GM18526 (cell line): ENCODE results near the gene NUDT5.

ENCODE experiments used
- POLR2A ChIP-seq: IDR thresholded peaks from 3 replicates; pipeline ENCODE4 v1.6.1; 2011; ENCODE audit not compliant: insufficient read length; ENCODE audit errors: extremely low read depth

The NUDT5 gene

DNA sequence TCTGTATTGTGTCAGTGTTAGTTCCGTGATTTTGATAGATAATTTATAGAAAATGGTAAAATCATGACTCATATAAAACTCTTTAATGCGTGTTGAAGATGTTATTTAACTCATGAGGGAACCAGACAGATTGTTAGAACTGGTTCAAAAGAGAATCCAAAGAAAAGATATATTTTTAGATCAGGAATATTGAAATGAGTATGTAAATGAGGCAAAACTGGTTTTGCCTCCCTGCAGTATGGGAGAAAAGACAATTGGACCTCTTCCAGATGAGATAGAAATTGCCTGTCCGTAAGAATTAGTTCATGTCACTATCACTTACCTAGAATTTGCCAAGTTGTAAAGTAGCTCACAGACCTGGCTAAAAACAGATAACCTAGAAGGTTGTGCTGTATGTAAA, 17.9 kb upstream of the NUDT5 start:
- no peak for TF ChIP-seq POLR2A

DNA sequence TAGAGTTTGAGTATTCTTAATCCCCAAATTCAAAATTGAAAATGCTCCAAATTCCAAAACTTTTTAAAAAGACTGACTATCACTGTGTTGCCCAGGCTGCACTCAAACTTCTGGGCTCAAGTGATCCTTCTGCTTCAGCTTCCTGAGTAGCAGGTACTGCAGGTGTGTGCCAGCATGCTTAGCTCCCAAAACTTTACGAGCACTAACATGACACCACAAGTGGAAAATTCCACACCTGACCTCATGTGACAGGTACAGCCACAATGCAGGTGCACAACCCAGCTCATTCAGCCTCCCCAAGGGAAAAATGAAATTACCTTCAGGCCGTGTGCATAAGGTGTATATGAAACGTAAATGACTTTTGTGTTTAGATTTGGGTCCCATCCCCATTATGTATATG, 16.8 kb upstream of the NUDT5 start:
- no peak for TF ChIP-seq POLR2A

- TF ChIP-seq POLR2A: no peak
Observed at GRCh38 chr10:12208460-12208859, 12.8 kb upstream of the NUDT5 start.

GRCh38 chr10:12207114-12207513, 11.4 kb upstream of the NUDT5 start:
- no peak for TF ChIP-seq POLR2A

DNA sequence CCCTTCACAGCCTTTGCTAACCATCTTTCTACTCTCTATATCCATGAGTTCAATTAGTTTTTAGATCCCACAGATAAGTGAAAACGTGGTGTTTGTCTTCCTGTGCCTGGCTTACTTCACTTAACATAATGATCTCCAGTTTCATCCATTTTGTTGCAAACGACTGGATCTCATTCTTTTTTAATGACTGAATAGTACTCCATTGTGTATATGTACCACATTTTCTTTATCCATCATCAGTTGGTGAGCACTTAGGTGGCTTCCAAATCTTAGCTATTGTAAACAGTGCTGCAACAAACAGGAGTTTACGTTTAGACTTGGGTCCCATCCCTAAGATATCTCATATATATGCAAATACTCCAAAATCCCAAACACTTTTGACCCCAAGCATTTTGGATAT, 9.4 kb upstream of the NUDT5 start:
- no peak for TF ChIP-seq POLR2A

GRCh38 chr10:12202226-12202625, 6.5 kb upstream of the NUDT5 start:
- no peak for TF ChIP-seq POLR2A

DNA sequence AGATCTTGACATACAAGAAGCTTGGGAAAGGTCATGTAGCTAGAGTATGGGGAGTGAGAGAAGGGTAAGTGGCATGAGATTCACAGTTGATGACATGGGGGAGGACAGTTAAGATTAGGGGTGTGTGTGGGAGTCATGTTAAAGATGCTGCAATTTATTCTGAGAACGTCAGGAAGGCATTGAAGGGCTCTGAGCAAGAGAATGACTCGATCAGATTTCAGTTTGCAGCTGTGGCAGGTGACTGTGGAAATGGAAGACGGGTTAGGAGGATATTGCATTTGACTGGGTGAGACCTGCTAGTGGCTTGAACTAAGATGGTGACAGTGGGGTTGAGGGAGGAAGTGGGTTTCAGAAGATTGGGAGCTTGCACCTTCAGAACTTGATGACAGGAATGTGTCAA, 5.9 kb upstream of the NUDT5 start:
- TF ChIP-seq POLR2A: no peak

DNA sequence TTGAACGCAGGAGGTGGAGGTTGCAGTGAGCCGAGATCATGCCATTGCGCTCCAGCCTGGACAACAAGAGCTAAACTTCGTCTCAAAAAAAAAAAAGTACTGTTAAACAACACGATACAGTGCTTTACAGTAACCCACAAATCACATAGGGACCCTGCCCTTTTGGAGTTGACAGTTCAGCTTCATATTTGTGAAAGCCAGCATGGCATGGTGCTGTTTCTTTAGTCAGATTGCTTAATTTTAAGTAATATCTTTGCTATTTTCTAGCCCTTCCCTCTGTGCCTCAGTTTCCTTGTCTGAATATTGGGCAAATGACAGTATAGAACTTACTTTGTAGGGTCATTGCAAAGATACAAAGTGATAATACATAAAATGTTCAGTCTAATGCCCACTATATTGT, 5.2 kb upstream of the NUDT5 start:
- no peak for TF ChIP-seq POLR2A

DNA sequence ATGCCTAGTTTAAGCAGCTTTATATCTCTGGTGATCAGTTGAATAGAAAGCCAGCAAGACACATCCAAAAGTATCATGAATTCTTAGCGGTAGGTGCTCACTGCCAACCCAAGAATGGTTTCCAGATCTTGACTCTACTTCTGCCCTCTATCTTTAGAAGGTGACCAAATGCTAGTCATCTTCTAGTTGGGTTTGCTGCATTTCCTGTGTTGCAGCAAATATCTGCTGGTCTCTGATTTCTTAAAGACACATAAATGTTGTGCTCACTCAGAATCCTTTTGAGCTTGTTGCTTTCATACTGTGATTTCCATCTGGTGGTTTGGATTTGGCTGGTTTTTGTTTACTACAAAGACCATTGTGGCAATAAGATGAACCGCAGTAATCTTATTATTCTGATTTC, 2.5 kb upstream of the NUDT5 start:
- no peak for TF ChIP-seq POLR2A

DNA sequence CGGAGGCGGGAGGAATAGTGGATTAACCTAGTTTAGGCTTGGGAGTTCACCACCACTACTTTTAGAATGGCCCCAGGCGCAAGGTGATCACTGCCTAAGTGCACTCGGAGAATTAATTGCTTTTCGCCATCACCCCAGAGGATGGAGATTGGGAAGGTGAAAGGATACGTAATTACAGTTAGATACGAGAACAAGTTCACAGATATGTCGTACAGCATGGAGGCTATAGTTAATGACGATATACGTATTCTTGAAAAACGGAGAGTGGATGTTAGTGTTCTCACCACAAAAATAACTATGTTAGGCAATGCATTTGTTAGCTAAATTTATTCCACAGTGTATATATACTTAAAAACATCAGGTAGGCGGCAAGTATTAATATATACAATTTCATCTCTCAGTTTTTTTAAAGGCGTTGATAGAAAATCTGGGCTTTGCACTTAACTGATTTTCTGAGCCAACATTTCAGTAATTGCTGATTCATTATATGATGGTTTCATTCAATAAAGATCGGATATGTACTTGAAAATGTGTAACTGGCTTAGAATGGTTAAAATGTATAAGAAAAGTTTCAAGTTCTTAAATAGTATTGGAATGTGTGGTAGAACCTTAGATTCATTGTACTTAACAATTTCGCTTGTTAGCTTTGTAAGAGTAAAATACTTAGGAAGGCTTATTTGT, 980 bp upstream of the NUDT5 start:
- TF ChIP-seq POLR2A: no peak

DNA sequence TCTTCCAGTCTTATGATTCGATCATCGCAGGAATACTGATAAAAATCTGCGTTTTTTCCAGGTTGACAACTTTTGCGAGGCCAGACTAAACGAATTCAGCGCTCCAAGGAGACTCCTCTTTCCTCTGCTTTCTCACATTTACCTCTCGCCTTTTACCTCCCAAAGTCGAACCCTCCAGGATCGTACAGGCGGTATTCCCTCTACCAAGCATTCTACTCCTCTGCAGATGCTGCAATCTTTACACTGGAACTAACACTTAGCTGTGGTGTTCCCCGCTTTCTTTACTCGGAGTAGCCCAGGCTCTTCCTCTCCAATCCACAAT, 449 bp downstream of the NUDT5 start:
- no peak for TF ChIP-seq POLR2A

DNA sequence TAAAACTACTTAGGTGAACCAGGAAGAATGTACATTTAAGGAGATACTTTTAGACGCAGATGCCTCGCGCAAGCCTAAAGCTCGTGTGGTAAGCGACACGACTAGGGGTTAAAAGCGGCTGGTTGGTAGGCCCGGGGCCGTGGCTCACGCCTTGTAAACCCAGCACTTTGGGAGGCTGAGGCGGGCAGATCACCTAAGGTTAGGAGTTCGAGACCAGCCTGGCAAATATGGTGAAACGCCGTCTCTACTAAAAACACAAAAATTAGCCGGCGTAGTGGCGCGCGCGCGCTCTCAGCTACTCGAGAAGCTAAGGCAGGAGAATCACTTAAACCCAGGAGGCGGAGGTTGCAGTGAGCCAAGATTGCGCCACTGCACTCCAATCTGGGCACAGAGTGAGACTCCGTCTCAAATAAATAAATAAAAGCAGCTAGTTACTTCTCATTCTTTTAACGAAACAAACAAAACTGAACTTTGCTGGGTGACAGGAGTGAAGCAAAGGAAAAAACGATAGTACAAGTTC, 879 bp downstream of the NUDT5 start:
- TF ChIP-seq POLR2A: no peak

DNA sequence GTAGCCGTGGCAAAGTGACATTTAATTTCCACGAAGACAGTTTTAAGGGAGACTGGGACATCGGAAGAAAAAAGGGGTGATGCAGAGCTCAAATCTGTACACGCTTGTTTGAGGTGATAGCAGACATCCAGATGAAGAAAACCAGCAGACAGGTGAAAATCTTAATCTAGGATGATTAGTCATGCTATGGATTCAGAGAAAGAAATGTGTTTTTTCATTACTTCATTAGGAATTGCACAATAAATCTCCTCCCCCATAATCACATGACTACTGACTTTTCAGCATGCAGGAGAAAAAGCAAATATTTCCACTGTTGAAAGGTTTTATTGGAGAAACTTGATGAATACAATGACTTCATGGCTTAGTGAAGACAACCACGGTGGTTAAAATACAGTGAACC, 2.5 kb downstream of the NUDT5 start:
- TF ChIP-seq POLR2A: no peak

GRCh38 chr10:12191715-12192114, 4.0 kb downstream of the NUDT5 start:
- TF ChIP-seq POLR2A: no peak

GRCh38 chr10:12189426-12189825, 6.3 kb downstream of the NUDT5 start:
- no peak for TF ChIP-seq POLR2A

DNA sequence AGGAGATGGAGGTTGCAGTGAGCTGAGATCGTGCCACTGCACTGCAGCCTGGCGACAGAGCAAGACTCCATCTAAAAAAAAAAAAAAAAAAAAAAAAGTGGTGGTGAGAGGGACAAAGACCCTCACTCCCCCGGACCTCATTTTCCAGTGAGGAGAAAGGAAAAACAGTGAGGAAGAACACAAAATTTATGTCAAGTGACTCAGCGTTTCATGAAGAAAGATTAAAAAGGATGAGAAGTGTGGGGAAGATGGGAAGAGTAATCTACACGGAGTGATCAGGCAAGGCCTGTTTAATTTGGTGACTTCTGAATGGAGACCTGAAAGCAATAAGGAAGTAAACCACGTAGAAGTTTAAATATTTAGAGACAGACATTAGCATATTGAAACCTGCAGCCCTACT, 7.0 kb downstream of the NUDT5 start:
- no peak for TF ChIP-seq POLR2A

GRCh38 chr10:12187321-12187905, 8.3 kb downstream of the NUDT5 start:
- no peak for TF ChIP-seq POLR2A
